ENCODE results near the gene UBE3D.
"Not testable (repeated sequence)": the region's sequence is repeated elsewhere in the genome, so short reads cannot be mapped to it uniquely, and the experiment has no call there.

UBE3D gene

GRCh38 chr6:83053678-83054077 is 12.0 kb downstream of the UBE3D start:
- DNase-seq, result no peak

DNA sequence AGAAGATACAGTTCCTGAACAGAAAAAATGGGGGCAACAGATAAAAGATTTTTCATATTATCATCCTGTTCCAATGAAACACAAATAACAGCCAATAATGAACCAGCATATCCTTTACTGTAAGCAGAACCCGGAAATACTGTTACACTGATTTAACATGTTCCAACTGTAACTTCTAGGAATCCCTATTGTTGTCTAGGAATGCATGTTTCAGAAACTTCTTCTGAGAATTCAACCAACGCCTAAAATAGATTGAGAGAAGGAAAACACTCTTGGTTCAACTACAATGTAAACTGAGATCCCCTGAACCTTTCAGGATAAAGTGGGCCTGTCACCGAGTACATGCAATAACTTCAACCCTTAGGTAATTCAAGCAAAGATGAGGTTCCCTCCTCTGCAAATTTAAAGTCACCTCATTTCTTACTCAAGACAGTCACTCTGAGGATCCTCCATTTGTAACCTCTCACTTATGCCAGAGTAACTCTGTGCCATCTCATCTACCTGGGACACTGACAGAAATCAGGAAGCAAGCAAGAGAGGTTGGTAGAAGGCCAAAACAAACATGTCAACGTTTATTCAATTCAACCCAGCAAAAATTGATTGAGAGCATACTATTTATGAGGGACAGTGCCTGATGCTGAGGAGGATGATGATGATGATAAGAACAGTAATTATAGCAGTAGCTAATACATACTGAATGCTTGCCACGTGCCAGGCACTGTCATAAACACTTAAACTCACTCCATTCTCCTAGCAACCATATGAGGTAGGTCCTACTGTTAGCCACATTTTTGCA is 14.1 kb downstream of the UBE3D start:
- DNase-seq, result no peak

DNA sequence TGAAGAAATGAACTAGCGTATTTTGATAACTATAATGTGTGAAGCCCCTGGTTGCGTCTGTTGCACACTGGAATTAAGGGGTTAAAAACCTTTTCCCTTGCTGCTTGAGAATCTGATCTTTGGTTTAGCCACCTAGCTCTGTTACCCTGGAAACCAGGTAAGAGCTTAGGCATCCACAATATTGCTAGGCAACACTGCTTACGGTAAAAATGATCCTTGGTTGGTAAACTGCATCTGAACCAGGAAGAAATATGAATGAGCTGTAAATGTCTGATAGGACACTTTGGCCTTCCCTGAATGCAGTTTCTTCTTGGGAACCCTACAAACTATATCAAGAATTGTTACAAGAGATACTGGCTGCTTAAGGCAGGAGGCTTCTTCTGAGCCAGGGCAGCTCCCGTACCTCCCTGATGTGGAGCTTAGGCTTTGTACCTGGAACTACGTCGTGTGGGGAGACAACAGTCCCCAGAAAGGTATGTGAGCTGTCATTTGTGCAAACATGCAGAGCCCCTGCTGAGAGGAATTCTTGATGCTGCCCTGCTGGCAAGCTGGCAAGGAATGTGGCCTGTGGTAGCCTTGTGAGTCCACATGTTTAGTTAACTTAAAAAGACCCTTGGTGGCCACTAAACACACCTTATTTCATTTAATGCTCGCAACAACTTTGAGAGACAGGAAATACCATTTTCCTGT is 18.4 kb downstream of the UBE3D start:
- no peak for DNase-seq

GRCh38 chr6:83044091-83044768 is 21.4 kb downstream of the UBE3D start:
- DNase-seq, result no peak

GRCh38 chr6:83042467-83043053 is 23.1 kb downstream of the UBE3D start:
- DNase-seq, result no peak

DNA sequence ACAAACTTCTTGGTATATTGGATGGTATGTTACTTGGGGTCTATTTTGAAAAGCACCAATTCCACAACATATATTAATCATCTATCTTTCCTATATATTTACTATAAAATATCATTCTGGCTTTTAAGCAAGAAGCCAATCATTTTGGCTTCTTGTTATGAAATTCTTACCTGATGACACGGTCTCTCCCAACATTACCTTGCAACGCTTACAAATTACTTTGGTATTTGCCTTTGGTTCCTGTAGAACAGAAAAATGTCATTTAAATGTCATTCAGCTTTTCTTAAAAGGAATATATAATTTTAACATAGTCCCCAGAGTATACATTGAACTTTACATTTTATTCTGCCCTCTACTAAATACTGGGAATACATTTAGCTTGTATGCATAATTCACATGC is 27.4 kb downstream of the UBE3D start:
- no peak for DNase-seq

DNA sequence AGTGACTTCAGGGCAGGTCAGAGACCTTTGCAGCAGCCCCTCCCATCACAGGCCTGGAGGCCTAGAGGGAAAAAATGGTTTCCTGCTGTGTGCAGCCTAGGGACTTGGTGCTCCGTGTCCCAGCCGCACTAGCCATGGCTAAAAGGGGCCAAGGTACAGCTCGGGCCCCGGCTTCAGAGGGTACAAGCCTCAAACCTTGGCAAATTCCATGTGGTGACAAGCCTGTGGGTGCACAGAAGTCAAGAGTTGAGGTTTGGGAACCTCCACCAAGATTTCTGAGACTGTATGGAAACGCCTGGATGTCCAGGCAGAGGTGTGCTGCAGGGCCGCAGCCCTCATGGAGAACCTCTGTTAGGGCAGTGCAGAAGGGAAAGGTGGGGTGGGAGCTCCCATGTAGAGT is 34.0 kb downstream of the UBE3D start:
- no peak for DNase-seq

DNA sequence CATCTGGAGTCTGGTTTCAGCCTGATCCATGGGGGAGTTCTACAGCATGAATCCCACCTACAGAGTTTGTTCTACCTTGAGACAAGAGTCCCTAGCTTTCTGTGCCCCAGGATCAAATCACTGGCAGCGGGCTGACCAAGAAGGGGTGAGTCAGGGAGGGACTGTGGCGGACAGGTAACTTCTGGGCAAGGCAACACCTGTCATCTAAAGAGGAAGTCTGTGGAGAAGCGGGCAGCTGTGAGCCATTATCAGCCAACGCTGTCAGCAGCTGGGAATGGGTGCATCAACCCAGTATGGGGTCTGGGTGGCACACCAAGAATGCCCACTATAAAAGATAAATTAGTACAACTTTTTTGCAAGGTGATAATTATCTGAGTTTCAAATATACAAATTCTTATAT is 45.9 kb downstream of the UBE3D start:
- DNase-seq, result no peak

DNA sequence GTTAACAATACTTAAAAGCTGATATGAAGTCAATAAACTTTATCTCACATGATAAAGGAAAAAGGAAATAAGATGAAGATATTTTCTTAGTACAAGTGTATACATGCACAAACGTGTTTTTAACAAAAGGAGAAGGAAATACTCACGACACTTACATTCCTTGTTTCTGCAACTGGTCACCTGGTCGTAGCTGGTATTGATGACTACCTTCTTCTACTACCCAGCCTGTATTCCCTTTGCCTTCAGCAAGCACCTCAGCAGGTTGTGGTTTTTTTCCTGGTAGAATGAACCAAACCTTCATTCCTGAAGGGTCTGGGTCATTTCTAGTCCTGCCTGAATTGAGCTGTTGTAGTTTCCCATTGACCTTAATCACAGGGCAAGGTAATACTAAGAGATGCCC is 54.5 kb downstream of the UBE3D start:
- not testable (repeated sequence) for DNase-seq

DNA sequence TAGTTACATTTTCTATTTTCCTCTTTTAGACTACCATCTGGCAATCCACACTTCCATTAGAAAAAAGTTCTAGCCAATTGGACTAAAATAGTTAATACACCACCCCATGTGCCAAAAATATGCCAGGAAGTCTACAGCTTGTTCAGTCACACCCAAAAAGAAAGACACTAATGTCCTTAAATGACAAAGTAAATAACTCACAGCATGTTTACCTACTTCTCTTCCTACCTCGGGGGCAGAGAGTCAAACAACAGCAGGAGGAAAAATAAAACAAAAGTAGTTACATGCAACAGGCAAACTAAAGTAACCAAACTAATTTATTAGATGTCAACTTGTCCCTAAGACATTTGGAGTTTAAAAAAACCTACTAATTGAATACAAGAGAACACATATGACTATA is 57.0 kb downstream of the UBE3D start:
- DNase-seq, result no peak

DNA sequence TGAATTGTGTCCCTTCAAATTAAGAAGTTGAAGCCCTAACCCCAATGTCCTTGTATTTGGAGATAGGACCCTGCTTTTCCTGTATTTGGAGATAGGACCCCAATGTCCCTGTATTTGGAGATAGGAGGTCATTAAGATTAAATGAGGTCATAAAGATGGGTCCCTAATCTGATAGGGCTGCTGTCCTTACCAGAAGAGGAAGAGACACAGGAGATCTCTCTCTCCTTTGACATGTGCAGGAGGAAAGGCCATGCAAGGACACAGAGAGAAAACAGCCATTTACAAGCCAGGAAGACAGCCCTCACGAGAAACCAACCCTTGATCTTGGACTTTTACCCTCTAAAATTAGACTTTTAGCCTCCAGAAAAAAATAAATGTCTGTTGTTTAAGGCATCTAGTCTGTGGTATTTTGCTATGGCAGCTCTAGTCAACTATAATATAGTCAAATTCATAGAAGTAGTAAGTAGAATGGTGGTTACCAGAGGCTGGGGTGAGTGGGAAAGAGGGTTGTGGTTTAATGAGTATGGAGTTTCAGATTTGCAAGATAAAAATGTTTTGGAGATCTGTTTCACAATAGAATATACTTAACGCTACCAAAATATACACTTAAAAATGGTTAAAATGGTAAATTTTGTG is 59.3 kb downstream of the UBE3D start:
- DNase-seq, result no peak

DNA sequence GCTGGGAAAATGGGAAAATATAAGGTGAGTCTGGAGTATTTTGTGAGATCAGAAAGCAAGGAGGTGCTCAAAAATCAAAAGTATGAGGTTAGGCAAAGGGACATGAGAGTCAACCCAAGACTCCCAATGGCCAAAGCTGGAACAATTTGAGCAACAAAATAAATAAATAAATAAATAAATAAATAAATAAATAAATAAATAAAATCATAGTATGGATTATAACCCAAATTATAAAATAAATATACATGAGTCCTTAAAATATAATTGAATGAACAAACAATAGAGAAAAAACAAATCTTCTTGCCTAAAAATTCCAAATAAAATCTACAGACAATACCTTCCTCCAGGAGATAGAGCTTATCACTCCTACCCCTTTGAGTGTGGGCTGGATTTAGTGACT is 69.5 kb downstream of the UBE3D start:
- no peak for DNase-seq

DNA sequence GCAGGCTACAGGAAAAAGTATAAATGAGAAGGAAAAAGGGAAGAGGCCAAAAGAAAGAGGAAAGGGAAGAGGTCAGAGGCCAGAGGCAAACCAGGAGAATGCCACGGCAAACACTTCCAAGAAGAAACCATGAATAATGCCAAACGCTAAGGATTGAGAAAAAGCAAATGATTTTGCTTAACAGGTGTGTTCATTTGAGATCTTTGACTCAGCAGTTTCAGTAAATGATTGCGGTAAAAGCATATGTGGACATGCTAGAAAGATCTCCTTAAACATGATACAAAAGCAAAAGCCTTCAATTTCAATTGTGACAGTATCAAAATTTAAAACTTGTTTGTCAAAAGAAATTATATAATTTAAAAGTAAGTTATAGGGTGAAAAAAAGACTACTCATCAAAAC is 70.6 kb downstream of the UBE3D start:
- DNase-seq, result no peak

GRCh38 chr6:82989736-82990290 is 75.8 kb downstream of the UBE3D start:
- no peak for DNase-seq

GRCh38 chr6:82988930-82989351 is 76.7 kb downstream of the UBE3D start:
- no peak for DNase-seq

DNA sequence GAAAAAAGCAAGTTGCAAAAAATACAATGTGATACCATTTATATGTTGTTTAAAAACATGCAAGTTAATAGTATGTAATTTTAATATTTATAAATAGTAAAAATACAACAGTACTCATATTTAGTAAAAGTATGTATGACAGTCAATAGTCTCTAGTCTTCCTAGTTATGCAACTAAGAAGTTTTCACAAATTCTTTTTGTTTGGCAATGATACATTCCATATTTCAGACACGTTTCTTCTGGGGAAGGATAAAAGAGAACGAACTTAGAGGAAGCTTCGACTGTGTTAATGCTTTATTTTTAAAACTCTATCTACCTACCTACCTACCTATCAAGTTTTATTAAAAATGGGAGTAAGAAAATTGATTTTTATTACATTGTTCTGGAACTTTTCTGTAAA is 77.7 kb downstream of the UBE3D start:
- DNase-seq, result no peak

- DNase-seq, result no peak
Observed at GRCh38 chr6:82987416-82987815, 78.2 kb downstream of the UBE3D start.

DNA sequence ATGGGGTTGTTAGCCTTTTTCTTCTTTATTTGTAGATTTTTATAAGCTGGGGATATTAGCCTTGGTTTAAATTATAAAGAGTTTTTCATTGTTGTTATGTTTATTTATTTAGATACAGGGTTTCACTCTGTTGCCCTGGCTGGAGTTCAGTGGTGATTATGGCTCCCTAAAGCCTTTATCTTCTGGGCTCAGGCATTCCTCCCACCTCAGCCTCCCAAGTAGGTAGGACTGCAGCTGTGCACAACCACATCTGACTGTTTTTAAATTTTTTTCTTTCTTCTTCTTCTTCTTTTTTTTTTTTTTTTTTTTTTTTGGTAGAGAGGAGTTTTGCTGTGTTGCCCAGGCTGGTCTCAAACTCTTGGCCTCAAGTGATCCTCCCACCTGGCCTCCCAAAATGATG is 80.9 kb downstream of the UBE3D start:
- DNase-seq, result no peak

DNA sequence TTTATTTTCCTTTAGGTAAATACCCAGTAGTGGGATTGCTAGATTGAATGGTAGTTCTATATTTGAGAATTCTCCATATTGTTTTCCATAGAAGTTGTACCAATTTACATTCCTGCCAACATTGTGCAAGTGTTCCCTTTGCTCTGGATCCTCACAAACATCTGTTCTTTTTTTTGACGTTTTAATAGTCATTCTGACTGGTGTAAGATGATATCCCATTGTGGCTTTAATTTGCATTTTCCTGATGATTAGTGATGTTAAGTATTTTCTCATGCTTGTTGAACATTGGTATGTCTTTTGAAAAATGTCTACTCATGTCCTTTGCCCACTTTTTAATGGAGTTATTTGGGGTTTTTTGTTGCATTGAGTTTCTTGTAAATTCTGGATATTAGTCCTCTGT is 85.6 kb downstream of the UBE3D start:
- no peak for DNase-seq

DNA sequence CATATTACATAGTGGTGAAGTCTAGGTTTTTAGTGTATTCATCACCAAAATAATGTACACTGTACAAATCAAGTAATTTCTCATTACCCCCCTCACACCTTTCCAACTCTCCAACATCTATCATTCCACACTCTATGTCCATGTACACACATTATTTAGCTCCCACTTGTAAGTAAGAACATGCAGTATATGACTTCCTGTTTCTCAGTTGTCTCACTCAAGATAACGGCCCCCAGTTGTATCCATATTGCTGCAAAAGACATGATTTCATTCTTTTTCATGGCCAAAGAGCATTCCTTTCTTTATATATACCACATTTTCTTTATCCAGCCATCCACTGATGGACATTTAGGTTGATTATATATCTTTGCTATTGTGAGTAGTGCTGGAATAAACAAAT is 86.0 kb downstream of the UBE3D start:
- no peak for DNase-seq

- no peak for DNase-seq
Observed at GRCh38 chr6:82978362-82978945, 87.2 kb downstream of the UBE3D start.

DNA sequence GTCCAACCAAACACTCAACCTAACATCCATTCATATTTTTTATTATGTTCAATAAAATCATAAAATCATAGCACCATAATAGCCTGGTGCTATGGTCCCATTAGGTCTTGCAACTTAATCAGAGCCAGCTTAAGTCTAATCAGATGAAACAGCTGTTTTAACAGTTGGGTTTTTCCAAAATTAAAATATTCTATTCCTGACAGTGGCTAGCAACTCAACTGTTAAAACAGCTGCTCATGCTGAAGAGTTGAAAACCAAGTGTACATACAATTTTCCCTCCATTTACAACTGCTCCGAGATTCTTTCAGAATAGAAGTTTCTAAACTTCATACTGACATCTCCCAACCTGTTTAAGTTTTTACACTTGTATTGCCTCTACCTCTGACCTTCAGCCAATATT is 89.5 kb downstream of the UBE3D start:
- no peak for DNase-seq

Measured in CD4-positive, alpha-beta T cell treated with Interferon gamma for 1 hour (primary cell).